ENCODE results near the gene SYNC. TPM values are rescaled to one million over a fixed set of nuclear protein-coding genes. Genes with fewer than 3 reads are reported as not detected.

Gene SYNC
- total RNA-seq, 4 donors from 2014 or later = 10.2 to 31.2 (median 23.7) TPM

DNA sequence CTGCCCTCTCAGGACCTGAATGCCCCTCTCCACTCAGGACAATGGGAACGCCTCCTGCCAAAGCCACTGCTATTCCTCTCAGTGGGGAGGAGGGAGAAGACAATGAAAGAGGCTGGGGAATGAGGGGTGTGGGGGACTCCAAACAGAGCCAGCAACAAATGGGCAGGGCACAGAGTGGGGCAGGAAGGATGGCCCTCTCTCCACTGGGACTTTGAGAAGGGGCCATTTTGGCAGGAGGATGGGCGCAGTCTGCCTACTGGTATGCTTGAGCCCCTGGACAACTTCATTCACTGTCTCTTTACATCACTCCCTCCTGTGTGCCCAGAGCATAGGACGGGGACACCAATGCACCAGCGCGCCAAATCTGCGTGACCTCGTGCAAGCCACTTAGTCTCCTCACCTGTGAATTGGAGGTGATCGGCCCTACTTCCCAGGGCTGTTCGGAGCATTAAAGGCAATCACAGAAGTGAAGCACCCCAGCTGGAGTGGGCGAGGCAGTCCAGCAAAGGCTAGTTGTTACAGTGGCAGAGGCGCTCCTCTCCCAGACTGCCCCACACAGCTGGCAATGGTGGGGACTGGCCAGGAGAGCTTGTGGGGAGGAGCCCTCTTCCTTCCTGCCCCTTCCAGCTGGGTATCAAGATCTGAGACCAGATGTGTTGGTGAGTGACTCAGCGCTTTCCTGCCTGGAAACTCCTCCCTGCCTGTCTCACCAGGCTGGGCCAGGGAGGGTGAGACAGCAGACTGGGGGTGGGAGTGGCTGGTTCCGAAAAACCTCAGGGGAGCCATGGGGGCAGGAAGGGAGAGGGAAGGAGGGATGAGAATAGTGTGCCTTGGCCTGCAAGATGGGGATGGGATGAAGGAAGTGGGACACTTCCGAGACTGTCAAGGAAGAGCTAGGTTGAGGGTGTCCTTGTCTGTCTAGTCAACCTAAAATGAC, 22.4 kb upstream of the SYNC start:
- Histone ChIP-seq H3K27ac (no peak overlapping the region), H3K9me3 (no peaks in the 10 kb centered on the region), H3K36me3 (no peaks in the 10 kb centered on the region), H3K4me1 (peaks cover 0 to 14% (median 0%) of the 10 kb centered on the region in 4 donors), H3K27me3 (no peaks in the 10 kb centered on the region), H3K4me3 (no peak overlapping the region)
- peak in 1 of 2 donors; percentile 24 for DNase-seq (ENCODE audit: low spot score in 2 of 2)
- whole genome bisulfite sequencing, 2 donors = 62% methylated on average over 13 to 14 of the region's 14 CpGs
- peak in 1 of 2 donors; percentile 20 for TF ChIP-seq EP300 (IDR thresholded peaks at IDR 0.05)
- TF ChIP-seq POLR2A (IDR thresholded peaks at IDR 0.05) = no peak

DNA sequence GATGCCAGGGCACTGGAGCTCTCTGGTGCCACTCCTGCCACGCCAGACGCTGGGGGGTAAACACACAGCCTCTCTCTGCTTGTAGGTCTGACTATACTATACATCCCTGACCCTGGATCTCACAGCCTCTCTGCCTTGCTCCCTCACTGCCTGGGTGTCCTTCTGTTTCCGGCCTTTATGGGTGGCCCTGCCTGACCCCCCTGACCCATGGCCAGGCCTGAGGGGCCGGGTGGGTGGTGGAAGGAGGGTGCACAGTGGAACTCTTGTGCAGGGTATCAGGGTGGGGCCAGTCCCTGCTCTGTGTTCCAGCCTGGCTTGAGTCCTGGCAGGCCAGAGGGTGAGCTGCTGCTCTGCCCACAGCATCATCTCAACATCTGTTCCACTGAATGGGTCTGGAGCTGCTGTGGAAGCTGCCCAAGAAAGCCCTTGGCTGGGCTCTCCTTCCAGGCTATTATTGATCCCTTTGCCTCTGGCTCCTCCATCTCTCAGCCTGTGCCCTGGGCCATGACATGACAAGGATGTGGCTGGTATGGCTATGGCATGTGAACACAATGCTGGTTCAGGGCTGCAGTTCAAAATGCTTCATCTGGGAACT, 17.2 kb upstream of the SYNC start:
- Histone ChIP-seq H3K4me1 (peaks cover 0 to 4% (median 0%) of the 10 kb centered on the region in 4 donors), H3K9me3 (no peaks in the 10 kb centered on the region), H3K4me3 (no peak overlapping the region), H3K36me3 (no peaks in the 10 kb centered on the region), H3K27me3 (no peaks in the 10 kb centered on the region), H3K27ac (no peak overlapping the region)
- TF ChIP-seq EP300 (IDR thresholded peaks at IDR 0.05) (no peak), POLR2A (IDR thresholded peaks at IDR 0.05) (no peak)
- TF ChIP-seq, protein P1, sequence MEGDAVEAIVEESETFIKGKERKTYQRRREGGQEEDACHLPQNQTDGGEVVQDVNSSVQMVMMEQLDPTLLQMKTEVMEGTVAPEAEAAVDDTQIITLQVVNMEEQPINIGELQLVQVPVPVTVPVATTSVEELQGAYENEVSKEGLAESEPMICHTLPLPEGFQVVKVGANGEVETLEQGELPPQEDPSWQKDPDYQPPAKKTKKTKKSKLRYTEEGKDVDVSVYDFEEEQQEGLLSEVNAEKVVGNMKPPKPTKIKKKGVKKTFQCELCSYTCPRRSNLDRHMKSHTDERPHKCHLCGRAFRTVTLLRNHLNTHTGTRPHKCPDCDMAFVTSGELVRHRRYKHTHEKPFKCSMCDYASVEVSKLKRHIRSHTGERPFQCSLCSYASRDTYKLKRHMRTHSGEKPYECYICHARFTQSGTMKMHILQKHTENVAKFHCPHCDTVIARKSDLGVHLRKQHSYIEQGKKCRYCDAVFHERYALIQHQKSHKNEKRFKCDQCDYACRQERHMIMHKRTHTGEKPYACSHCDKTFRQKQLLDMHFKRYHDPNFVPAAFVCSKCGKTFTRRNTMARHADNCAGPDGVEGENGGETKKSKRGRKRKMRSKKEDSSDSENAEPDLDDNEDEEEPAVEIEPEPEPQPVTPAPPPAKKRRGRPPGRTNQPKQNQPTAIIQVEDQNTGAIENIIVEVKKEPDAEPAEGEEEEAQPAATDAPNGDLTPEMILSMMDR (IDR thresholded peaks at IDR 0.05) = no peak
- no peak for DNase-seq (ENCODE audit: low spot score in 2 of 2)
- 27 to 53% methylated on average over 2 to 4 of the region's 4 CpGs for WGBS, 2 donors

DNA sequence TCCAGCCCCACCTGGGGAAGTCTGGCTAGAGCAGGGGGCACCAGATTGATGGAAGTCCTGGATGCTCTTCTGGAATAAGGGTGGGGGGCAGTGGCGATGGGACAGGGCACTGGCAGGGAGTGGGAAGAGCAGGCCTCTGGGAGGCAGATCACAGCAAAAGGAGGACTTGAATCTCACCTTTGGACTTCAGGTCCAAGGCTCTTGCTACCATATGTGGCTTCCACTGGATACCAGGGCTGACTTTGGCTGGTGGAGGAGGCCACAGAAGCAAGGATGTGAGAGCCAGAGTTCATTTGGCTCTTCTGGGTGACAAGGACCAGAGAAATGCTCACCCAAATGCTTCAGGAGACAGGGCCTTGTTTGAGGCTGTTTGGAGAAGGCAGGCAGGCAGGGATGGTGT, 16.0 kb upstream of the SYNC start:
- Histone ChIP-seq H3K27ac (no peak overlapping the region), H3K4me3 (no peak overlapping the region), H3K27me3 (no peaks in the 10 kb centered on the region), H3K9me3 (no peaks in the 10 kb centered on the region), H3K4me1 (no peaks in the 10 kb centered on the region), H3K36me3 (no peaks in the 10 kb centered on the region)
- 92% methylated on average over 1 of the region's 1 CpG for WGBS, 2 donors
- DNase-seq (ENCODE audit: low spot score in 2 of 2) = no peak
- TF ChIP-seq POLR2A (IDR thresholded peaks at IDR 0.05) (no peak), EP300 (IDR thresholded peaks at IDR 0.05) (no peak)
- TF ChIP-seq, protein P1 (IDR thresholded peaks at IDR 0.05) = no peak

DNA sequence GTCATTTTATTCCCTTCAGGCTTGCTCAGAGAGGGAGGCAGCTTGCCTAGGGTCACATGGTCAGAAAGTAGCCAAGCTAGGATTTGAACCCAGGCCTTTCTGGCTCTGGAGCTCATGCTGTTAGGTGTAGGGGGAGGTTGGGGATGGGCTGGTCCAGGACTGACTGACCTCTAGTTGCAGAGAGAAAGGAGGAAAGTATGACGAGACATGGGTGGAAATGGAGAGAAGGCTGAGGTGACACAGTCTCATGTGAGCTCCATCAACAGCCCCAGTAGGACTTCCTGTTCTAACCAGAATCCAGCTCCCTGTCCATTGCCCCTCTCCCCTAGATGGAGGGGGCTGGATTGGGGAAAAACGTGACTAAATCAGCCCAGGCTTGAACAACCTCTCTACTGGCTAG, 15.5 kb upstream of the SYNC start:
- no peaks in the 10 kb centered on the region for H3K27me3 ChIP-seq
- no peak overlapping the region for H3K27ac ChIP-seq
- H3K4me3 ChIP-seq = no peak overlapping the region
- H3K4me1 ChIP-seq = no peaks in the 10 kb centered on the region
- no peak for DNase-seq (ENCODE audit: low spot score in 2 of 2)
- no peaks in the 10 kb centered on the region for H3K36me3 ChIP-seq
- no peaks in the 10 kb centered on the region for H3K9me3 ChIP-seq
- WGBS, 2 donors = 80 to 81% methylated on average over 2 of the region's 2 CpGs
- TF ChIP-seq, protein P1 (IDR thresholded peaks at IDR 0.05) = no peak
- no peak for TF ChIP-seq POLR2A (IDR thresholded peaks at IDR 0.05)
- no peak for TF ChIP-seq EP300 (IDR thresholded peaks at IDR 0.05)

DNA sequence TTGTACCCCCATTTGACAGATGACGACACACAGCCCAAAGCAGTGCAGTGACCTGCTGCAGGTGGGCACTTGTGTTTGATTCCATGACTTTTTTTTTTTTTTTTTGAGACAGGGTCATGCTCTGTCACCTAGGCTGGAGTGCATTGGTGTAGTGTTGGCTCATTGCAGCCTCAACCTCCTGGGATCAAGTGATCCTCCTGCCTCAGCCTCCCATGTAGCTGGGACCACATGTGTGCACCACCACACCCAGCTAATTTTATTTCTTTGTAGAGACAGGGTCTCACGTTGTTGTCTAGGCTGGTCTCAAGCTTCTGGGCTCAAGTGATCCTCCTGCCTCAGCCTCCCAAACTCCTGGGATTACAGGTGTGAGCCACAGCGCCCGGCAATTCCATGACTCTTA, 14.9 kb upstream of the SYNC start:
- no peak overlapping the region for H3K4me3 ChIP-seq
- no peak overlapping the region for H3K27ac ChIP-seq
- H3K27me3 ChIP-seq = no peaks in the 10 kb centered on the region
- 92 to 94% methylated on average over 4 of the region's 4 CpGs for WGBS, 2 donors
- no peak for TF ChIP-seq POLR2A (IDR thresholded peaks at IDR 0.05)
- TF ChIP-seq EP300 (IDR thresholded peaks at IDR 0.05) = no peak
- TF ChIP-seq, protein P1 (IDR thresholded peaks at IDR 0.05) = no peak
- DNase-seq (ENCODE audit: low spot score in 2 of 2) = no peak
- no peaks in the 10 kb centered on the region for H3K36me3 ChIP-seq
- H3K4me1 ChIP-seq = no peaks in the 10 kb centered on the region
- no peaks in the 10 kb centered on the region for H3K9me3 ChIP-seq

All from tibial nerve (tissue), 4 donors.